WI38 (cell line): ENCODE data around the gene EEPD1.

Source experiments
- H3K4me3 ChIP-seq: 2 replicates; pipeline ENCODE4 v1.5.1; 2011; ENCODE audit warnings: low read depth, mild to moderate bottlenecking, control low read depth, low read length
- TF ChIP-seq, protein P1 (sequence below): IDR thresholded peaks from 2 replicates; pipeline ENCODE4 v1.5.1; 2012; ENCODE audit warnings: low read depth, mild to moderate bottlenecking, control low read depth, low read length

The EEPD1 gene

DNA sequence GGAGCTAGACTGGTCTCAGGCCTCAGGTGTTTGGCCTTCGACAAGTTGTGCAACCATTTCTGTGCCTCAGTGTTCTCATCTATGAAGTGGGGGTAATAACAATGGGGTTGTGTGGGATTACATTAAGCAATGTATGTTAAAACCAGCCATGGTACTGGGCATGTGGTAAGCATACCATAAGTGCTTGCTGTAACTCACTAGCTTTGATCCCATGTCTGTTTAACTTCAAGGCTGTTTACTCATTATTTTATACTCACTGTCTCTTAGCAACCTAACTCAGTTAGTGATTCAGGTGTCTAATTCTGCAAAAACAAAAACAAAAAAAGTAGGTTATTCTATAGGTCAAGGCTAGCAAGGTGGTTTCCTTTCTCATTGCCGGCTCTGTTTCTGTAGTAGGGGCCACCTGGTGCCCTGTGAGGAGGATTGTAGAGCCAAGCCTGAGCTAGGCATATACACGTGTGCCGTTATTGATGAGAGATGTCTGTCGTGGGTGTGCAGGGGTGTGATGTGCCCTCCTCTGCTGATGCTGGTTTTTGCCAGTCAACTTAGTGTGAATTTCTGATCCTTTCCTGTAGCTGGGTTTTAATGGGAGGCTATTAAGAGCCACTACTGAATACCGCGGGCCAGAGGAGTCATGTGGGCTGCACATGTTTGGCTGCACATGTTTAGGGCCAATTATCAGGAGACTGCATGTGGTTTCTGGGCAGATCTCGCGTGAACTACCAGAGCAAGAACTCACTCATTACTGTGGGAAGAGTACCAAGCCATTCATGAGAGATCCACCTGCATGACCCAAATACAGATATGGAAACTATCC, 56.2 kb downstream of the EEPD1 start:
- TF ChIP-seq, protein P1, sequence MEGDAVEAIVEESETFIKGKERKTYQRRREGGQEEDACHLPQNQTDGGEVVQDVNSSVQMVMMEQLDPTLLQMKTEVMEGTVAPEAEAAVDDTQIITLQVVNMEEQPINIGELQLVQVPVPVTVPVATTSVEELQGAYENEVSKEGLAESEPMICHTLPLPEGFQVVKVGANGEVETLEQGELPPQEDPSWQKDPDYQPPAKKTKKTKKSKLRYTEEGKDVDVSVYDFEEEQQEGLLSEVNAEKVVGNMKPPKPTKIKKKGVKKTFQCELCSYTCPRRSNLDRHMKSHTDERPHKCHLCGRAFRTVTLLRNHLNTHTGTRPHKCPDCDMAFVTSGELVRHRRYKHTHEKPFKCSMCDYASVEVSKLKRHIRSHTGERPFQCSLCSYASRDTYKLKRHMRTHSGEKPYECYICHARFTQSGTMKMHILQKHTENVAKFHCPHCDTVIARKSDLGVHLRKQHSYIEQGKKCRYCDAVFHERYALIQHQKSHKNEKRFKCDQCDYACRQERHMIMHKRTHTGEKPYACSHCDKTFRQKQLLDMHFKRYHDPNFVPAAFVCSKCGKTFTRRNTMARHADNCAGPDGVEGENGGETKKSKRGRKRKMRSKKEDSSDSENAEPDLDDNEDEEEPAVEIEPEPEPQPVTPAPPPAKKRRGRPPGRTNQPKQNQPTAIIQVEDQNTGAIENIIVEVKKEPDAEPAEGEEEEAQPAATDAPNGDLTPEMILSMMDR, result no peak
- H3K4me3 ChIP-seq, result no peak overlapping the region

DNA sequence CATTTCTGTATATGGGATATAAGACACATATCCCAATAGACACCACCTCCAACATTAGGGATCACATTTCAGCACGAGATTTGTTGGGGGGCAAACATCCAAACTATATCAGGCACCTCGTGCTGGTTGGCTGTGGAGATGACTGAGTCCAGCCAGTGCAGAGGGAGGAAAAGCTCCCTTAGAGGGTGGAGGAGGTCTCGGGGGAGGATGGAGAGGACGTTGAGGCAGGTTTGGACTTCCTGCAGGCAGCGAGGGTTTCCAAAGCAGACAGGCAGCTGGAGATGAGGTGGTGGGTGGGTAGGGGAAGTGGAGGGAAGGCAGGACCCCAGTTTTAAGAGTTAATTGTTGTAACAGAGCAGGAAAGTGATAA, 56.7 kb downstream of the EEPD1 start:
- H3K4me3 ChIP-seq, result no peak overlapping the region
- TF ChIP-seq, protein P1, result no peak

DNA sequence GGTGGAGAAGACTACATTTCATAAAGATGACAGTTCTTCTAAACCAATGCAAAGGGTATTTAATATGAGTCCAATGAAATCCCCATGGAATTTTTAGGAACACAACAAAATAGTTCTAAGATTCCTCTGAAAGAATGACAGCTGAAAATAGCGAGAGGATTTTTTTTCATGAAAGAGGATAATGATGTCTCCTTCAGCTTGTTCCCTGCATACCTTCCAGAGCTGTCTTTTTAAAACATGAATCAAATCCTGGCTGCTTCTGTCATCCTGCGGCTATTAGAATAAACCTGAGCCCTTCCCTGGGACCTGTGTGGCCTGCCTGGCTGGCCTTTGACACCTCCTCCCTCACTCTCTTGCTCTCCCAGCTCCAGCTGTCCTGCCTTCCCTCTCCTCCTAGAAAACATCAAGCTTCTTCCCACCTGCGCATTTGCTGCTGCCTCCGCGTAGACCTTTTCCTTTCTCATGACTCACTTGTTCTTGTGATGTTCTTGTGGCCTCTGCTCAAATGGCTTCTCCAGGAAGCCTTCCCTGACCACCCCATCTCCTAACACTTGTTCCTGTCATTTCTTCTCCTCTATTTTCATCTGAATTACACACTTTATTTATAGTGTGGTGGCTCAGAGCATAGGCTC, 57.4 kb downstream of the EEPD1 start:
- TF ChIP-seq, protein P1, result no peak
- no peak overlapping the region for H3K4me3 ChIP-seq

DNA sequence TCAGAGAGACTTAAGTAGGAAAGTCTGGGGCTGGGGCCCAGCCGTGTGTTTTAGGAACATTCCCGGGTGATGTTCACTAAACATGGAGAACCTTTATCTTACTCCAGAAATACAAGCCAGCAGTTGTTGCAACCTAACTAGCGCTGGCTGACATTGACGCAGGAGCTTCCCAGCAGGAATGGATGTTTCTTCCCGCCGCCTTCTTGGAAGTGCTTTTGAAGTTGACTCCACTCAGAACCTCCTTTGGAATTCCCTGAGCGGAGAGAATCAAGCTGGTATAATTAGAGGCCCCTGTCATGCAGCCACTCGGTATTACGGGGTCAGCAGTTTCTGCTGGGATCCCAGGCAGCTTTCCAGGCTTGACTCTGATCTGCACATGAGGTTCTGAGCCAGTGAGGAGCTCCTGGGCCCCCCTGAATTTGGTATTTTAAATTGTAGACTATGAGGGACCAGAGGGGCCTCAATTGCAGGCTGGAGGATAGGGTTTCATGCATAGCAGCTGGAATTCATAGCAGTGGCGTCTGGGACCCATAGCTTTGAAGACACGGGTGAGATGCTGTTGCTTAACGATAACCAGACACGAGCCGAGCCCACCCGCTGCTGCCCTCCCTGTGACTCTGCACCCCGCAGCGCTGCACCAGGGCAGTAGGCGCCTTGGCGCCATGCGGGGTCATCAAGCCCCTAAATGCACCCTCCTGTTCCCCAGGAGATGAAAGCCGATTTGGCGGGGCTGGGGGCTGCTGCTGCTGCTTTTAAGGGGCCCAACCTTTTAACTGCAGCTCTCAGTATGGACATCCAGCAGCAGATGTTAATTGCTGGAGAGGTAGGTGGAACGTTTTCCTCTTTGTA, 61.8 kb downstream of the EEPD1 start:
- H3K4me3 ChIP-seq, result no peak overlapping the region
- TF ChIP-seq, protein P1, result no peak

DNA sequence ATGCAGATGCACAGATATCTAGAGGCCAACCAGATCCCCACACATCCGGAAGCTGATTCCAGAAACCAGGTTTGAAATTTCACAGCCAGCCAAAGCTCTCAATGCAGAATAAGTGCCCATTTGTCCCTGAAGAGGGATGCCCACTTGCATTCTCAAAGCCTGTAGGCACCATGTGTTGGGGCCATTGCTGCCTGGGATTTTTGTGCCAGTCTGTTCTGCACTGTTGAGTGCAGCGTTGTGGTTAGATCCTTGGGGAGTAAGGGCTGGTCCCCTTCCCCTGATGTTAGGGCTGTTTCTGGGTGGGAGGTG, 62.4 kb downstream of the EEPD1 start:
- TF ChIP-seq, protein P1, result no peak
- H3K4me3 ChIP-seq, result no peak overlapping the region

DNA sequence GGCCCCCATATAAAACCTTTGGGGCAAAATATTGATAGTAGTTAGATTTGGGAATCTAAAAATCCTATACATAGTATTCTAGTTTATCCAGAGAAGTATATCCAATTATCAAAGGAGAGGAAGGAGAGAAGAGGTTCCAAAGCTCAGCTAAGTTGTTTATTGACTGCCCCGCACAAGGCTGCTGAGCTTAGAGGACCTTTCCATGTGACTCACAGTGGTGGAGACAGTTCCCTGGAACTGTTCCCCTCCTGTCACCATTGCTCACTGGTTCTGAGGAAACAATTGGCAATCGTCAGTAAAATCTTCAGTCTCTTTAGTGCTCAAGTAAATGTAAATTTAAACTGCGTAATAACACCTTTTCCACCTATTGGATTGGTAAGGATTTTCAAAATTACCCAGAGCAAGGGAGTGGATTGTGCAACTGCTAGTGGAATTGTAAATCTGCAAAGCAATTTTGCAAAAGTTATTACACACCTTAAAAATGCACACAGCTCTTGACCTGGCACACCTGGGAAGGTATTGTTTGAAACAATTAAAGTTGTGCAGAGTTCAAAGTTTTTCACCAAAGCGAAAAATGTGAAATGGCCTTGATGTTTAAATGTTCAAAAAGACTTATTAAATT, 63.1 kb downstream of the EEPD1 start:
- H3K4me3 ChIP-seq, result no peak overlapping the region
- TF ChIP-seq, protein P1, result no peak
